Activated T-cell treated with anti-CD3 and anti-CD28 coated beads, Interleukin-2, amount 50 U/mL, for 72 hours (primary cell): ENCODE results near the gene DESI2. TPM values are rescaled to one million over a fixed set of nuclear protein-coding genes. Genes with fewer than 3 reads are reported as not detected.

ENCODE experiments used
- total RNA-seq, 2 donors: library from RNA; stranded (reverse); gene quantifications; one replicate each; pipeline ENCODE4 v1.2.3, GENCODE V29; 2022

DESI2 gene
- total RNA-seq, 2 donors from 2014 or later, result 35.0 to 41.0 TPM

Other genes with a start within 250 kb of the DESI2 start
- 10 to 100 TPM; 46.5 to 51.1 TPM for gene ADSS2, start 201.2 kb upstream of the DESI2 start, total RNA-seq
- gene CATSPERE, start 191.9 kb upstream of the DESI2 start, total RNA-seq, result under 1 TPM; 0.38 to 0.83 TPM
- gene COX20, start 182.5 kb downstream of the DESI2 start, total RNA-seq, result 10 to 100 TPM in 1 of 2 donors, 1 to 10 TPM in 1; 9.8 to 12.1 TPM
- 100 to 1,000 TPM; 310 to 319 TPM for gene HNRNPU, start 211.4 kb downstream of the DESI2 start, total RNA-seq